CD1c-positive myeloid dendritic cell (primary cell): ENCODE data around the gene CFAP157.
A peak's percentile ranks its signal among the peaks of the same experiment; 100 is the strongest.
"Not testable (repeated sequence)": the region's sequence is repeated elsewhere in the genome, so short reads cannot be mapped to it uniquely, and the experiment has no call there.

Experiments used
- DNase-seq: peaks from one replicate; pipeline ENCODE4 v3.0.0-alpha.2; 2016; ENCODE audit errors: extremely low spot score

Gene CFAP157

DNA sequence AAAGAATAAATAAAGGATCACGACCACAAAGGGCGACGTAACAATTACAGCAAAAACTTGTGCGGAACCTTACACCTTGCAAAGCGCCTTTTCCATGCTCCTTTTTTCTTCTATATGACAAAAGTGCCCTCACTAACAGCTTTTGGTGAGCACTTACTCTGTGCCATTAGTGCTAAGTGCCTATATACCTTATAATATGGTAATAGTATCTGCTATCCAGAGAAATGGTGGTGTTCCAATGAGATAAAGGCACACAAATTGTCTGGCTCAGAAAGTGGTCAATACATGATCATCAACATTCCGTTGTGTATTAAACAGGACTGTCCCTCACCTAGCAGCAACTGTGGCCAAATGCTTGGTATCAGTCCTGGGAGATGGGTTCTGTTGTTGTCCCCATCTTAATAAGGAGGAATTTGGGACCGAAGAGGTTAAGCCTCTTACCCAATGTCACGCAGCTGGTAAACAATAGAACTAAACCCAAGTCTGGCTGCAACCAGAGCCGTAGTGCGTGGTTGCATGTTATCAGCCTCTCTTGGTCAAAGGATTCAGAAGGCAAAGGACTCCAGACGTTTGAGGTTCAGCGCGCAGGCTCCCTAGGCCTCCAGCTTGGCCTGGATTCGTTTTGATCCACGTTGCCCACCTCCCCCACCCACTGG, 28.9 kb downstream of the CFAP157 start:
- no peak for DNase-seq

GRCh38 chr9:127738666-127739065, 31.9 kb downstream of the CFAP157 start:
- DNase-seq = no peak

DNA sequence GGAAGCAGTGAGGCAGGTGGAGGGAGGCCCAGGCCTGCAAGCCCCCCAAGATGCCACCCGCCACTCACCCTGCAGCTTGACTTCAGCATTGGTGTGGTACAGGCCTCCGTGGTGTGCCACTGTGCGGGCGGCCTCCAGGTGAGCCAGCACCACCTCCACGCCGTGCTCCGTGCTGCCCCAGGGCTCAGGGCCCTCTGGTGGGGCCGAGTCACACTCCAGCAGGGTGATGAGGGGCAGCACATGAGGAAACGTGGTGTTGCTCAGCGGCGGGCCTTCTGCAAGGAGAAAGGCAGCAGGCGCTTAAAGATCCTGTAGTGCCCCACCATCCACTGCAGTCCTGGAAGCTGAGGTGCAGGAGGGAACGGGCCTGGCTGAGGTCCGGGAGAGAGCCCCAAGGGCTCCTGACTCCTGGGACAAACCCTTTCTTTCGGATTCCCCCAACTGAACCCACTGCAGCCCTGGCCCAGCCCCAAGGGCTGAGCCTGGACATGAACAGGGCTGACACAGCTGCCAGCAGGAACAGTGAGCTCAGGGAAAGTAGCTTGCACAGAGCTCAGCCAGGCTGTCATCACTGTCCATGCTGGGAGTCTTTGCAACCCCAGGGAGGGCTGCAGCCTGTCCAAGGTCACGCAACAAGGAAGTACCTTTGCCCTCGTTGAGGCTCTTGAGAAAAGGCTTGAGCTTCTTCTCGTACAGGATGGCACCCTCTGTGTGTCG, 33.0 kb downstream of the CFAP157 start:
- DNase-seq = peak; percentile 10

- no peak for DNase-seq
Observed at GRCh38 chr9:127741831-127742434, 35.1 kb downstream of the CFAP157 start.

- DNase-seq = no peak
Observed at GRCh38 chr9:127742435-127743088, 35.8 kb downstream of the CFAP157 start.

GRCh38 chr9:127744398-127745110, 37.8 kb downstream of the CFAP157 start:
- no peak for DNase-seq

DNA sequence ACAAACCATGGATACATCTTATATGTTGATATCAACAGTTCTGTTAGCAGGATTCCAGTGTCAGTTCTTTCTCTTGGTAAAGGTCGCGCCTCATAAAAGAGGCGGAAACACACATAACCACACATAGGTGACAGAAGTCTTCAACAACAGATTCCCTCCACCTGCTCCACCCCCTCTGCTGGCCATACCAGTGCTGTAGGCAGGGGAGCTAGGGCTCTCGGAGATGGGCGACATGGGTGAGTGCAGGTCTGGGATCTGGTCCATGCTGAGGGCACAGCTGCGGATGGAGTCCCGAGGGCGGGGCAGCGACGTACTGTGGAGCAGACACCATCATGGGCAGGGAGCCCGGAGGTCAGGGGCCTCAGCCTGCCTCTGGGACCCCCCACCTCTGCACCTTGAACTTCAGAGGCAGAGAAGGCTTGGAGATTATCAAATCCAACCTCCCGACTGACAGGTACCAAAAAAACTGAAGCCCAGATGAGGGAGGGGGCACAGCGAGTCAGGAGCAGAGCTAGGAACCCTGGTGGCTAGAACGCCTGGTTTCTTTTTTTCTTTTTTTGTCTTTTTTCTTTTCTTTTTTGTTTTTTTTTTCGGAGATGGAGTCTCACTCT, 40.3 kb downstream of the CFAP157 start:
- DNase-seq = no peak

DNA sequence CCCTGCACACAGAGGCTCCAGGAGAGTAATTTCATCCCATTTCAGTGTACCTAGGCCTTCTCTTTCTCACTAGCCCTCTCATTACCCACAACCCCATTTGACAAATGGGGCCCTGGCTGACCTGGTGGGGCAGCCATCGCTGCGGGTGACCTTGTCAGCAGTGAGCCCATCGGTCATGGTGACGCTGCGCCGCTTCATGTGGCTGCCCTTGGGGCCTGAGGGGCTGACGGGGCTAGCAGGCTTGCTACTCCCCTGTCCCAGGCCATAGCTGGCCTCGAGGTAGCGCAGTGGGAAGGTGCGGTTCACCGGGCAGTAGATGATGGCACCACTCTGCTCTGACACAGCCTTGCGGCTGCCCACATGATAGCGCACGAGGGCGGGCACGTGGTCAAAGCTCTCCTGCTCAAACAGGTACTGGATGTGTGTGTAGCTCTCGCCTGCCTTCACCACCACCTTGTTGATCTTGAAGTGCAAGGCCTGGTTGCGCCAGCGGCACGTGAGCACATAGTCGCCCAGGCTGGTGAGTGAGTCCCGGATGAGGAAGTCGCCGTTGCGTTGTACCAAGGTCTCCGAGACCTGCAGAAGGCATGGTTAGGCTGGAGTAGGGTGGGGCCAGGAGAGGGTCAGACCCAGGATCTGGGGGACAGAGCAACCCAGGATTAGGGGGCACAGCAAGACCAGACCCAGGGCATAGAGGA, 42.5 kb downstream of the CFAP157 start:
- DNase-seq = no peak

GRCh38 chr9:127751269-127752054, 44.7 kb downstream of the CFAP157 start:
- no peak for DNase-seq

- DNase-seq = no peak
Observed at GRCh38 chr9:127753148-127753547, 46.4 kb downstream of the CFAP157 start.

DNA sequence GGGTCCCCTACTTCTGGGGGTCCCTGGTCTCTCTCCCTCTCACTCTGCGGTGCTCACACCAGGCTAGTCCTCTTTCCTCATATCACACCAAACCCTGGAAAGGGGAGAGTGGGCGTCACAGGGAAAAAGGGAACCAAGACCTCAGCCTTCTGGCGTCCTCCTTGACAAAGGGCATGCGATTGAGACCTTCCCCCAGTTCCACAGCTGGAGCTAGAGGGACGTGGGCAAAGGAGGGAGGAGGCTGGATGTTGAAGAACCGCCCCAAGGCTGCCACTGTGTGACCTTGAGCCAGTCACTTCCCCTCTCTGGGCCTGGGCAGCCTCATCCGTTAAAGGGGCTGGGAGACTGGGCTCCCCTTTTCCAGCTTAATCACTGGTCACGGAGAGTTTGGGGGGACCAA, 46.8 kb downstream of the CFAP157 start:
- peak; percentile 84 for DNase-seq

DNA sequence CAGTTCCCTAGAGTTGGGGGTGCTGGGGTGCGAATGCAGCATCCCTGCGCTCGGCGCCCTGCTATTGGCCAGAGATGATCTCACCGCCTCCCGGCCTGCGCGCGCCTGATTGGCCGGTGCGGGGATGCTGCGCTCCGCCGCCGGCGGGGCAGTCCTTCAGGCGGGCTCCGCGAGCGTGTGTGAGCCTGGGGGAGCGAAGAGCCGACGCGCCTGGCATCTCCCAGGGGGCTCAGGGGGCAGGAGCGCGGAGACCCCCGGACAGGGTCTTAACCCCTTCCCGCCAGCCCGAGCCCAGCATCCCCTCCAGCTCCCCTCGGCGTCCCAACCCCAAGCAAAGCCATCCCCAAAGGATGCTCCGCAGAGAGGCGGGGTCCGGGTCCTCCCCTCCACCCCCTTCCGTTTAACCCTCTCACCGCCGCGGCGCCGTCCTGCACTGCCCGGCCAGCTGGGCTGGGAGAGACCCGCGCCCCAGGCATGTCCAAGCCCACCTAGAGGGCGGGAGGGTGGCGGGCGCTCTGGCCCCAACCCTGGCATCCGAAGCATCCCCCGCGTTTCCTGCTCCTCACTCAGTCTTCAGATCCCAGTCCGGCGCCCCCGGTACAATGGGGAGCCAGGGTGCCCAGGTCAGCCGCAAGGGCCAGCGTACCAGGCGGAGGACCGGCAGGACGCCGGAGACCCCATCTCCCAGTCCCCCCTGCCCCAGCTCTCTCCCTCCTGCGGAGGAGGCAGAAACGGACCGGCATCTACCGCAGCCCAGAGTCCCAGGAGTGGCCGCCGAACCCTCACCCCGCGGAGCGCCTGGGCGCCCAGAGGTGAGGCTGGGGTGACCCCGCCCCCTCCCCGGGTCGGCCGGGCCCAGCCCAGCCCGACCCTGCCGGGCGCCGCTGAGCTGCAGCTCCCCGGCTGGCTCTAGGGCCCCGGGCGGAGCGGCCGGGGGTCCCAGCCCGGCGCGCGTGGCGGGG, 47.6 kb downstream of the CFAP157 start:
- DNase-seq = no peak

- DNase-seq = no peak
Observed at GRCh38 chr9:127755061-127756060, 48.6 kb downstream of the CFAP157 start.

- no peak for DNase-seq
Observed at GRCh38 chr9:127756233-127756632, 49.4 kb downstream of the CFAP157 start.

DNA sequence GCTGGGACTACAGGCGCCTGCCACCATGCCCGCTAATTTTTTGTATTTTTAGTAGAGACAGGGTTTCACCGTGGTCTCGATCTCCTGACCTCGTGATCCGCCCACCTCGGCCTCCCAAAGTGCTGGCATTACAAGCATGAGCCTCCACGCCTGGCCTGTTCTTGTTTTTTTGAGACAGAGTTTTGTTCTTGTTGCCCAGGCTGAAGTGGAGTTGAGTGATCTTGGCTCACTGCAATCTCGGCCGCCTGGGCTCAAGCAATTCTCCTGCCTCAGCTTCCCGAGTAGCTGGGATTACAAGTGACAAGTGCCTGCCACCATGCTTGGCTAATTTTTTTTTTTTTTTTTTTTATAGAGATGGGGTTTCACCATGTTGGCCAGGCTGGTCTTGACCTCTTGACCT, 50.0 kb downstream of the CFAP157 start:
- not testable (repeated sequence) for DNase-seq

- DNase-seq = no peak
Observed at GRCh38 chr9:127758843-127759242, 52.1 kb downstream of the CFAP157 start.

- DNase-seq = no peak
Observed at GRCh38 chr9:127761061-127761460, 54.3 kb downstream of the CFAP157 start.
